Measurements from ENCODE around the gene GRB7.
A peak's percentile ranks its signal among the peaks of the same experiment; 100 is the strongest.

The GRB7 gene

GRCh38 chr17:39775031-39775430, 37.3 kb downstream of the GRB7 start:
- DNase-seq: no peak

- DNase-seq: no peak
Observed at GRCh38 chr17:39776252-39776651, 38.5 kb downstream of the GRB7 start.

- DNase-seq: no peak
Observed at GRCh38 chr17:39777534-39778365, 40.0 kb downstream of the GRB7 start.

GRCh38 chr17:39781031-39781860, 43.5 kb downstream of the GRB7 start:
- DNase-seq: no peak

GRCh38 chr17:39781861-39782213, 44.1 kb downstream of the GRB7 start:
- no peak for DNase-seq

GRCh38 chr17:39782481-39782880, 44.7 kb downstream of the GRB7 start:
- DNase-seq: no peak

GRCh38 chr17:39782980-39783379, 45.2 kb downstream of the GRB7 start:
- no peak for DNase-seq

GRCh38 chr17:39787041-39787440, 49.3 kb downstream of the GRB7 start:
- DNase-seq: no peak

GRCh38 chr17:39787743-39788484, 50.2 kb downstream of the GRB7 start:
- DNase-seq: no peak

- peak; percentile 14 for DNase-seq
Observed at GRCh38 chr17:39791111-39791992, 53.6 kb downstream of the GRB7 start.

GRCh38 chr17:39792526-39793221, 54.9 kb downstream of the GRB7 start:
- no peak for DNase-seq

- DNase-seq: no peak
Observed at GRCh38 chr17:39793301-39793872, 55.6 kb downstream of the GRB7 start.

- no peak for DNase-seq
Observed at GRCh38 chr17:39794249-39794970, 56.7 kb downstream of the GRB7 start.
